Measurements from ENCODE around the gene ARSB. TPM values are rescaled to one million over a fixed set of nuclear protein-coding genes. Genes with fewer than 3 reads are reported as not detected.

ARSB gene
- total RNA-seq, 1 experiment from 2014 or later = 21.4 TPM

DNA sequence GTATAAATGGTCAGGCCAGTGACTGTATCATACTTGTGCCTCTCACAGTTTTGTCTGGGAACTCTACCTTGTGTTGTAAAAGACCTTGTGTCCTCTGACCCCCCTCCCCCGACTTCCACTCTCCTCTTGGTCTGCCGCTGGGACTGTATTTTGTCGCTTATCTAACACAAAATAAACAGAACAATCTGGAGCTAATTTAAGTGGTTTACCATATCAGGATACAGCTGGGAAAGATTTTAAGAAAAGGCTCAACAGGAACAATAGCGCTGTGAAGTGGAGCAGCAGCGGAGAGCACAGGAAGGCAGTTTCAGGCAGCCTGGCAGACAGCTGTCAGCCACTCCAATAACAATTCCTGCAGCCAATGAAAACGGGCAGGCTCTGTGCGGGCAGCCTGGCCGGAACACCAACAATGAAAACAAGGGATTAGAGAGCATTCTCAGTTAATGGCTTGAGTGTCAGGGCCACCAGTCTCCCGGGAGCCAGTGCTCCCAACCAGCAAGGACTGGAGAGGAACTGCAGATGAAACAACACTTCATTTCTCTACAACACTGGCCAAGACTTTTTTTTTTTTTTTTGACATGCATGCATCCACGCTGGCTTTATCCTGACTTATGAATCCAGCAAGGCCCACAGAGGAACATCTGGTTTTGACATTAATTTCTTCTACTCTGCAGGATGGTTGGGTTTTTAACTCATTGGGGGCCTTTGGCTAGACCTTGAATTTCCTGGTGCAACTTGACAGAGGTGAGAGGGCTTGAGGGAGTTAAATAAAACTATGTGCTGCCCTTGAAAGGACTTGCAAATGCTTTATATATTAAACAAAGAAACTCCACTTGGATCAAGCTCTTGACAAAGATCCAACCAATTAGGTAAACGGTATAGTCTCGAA is 76.7 kb downstream of the ARSB start:
- no peak for DNase-seq
- BruUV-seq (replicated peaks) = no TSS peak
- Mint-ChIP-seq H3K36me3 (ENCODE audit: insufficient read depth, unreplicated experiment) (no peaks in the 10 kb centered on the region), H3K4me1 (ENCODE audit: low read depth, unreplicated experiment) (no peaks in the 10 kb centered on the region), H3K4me3 (ENCODE audit: low read depth, unreplicated experiment) (no peak overlapping the region), H3K27me3 (ENCODE audit: unreplicated experiment) (no peaks in the 10 kb centered on the region), H3K9me3 (ENCODE audit: low read depth, unreplicated experiment) (no peaks in the 10 kb centered on the region), H3K27ac (ENCODE audit: unreplicated experiment) (no peak overlapping the region)
- CTCF ChIA-PET = interaction anchor here (0.7 kb wide), 1 partner anchor 10 kb away, joined by 3 read pairs; no protein-coding TSS in a partner anchor
- TF ChIP-seq CTCF (IDR thresholded peaks at IDR 0.05; ENCODE audit: unreplicated experiment) = no peak
- intact Hi-C loops (cut with micrococcal nuclease; ENCODE audit: unreplicated experiment) = no loop called here

DNA sequence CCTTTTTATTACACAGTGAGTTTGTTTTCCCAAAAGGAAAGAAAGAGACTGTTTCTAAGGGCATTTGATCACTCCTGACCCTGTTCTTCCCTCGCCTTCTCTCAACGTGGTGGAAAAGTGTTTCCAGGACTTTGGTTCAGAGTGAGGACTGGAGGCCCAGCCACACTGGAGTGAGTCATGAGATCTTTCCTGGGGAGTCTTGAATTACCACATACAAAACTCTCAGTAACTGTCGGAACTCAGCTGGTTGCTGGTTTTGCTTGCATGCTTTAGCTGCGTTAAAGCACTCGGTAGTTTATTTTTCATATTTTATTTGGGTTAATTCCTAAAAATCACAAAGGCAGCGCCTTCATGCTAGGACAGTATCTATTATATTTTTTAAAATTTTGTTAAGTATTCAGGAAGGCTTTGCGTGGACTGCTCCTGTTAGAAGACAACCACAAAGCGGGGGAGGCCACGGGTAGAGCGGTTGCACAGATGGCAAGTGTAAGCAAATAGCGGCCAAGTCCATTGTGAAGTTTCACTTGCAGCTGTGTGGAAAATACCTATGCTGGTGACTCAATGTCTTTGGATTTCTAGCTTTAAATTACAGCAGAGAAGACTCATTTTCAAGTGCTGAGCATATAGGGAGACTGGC is 77.7 kb downstream of the ARSB start:
- Mint-ChIP-seq H3K27ac (ENCODE audit: unreplicated experiment) (no peak overlapping the region), H3K4me1 (ENCODE audit: low read depth, unreplicated experiment) (no peaks in the 10 kb centered on the region), H3K4me3 (ENCODE audit: low read depth, unreplicated experiment) (no peak overlapping the region), H3K9me3 (ENCODE audit: low read depth, unreplicated experiment) (no peaks in the 10 kb centered on the region), H3K27me3 (ENCODE audit: unreplicated experiment) (no peaks in the 10 kb centered on the region), H3K36me3 (ENCODE audit: insufficient read depth, unreplicated experiment) (no peaks in the 10 kb centered on the region)
- intact Hi-C loops (cut with micrococcal nuclease; ENCODE audit: unreplicated experiment) = no loop called here
- TF ChIP-seq CTCF (IDR thresholded peaks at IDR 0.05; ENCODE audit: unreplicated experiment) = no peak
- BruUV-seq (replicated peaks) = no TSS peak
- no peak for DNase-seq
- CTCF ChIA-PET = no interaction called here

DNA sequence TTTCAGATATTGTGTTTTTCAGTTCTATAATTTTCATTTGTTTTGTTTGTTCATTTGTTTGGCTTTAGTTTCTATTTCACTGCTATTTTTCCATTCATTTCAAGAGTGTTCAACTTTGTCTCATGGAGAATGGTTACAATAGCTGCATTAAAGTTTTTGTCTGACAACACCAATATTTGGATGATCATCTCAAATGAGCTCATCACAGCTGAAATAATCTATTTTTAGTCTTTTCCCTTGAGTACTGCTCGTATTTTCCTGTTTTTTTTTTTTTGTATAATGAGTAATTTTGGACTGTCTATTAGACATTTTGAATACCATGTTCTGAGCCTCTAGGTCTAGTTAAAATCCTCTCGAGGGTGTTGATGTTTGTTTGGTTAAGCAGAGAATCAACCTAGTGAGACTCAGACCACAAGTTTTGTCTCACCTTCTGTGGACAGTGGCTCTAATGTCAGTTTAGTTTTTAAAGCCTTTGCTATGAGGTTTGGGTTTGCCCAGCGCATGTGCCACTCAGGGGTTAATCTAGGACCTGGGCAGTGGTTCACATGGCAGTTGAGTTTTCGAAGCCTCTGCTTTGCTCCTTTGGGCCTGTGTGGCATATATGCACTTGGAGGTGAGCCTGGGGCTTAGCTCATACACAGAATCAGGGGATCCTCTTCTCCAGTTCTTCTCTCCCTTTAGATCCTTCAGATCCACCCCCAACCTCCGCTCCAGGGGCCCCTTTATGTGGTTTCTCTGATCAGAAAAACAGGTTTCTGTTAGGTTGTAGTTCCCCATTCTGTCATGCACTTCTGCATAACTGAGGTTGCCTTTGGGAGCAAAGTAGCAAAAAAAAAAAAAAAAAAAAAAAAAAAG is 79.8 kb downstream of the ARSB start:
- CTCF ChIA-PET = interaction anchor here (0.7 kb wide), 1 partner anchor 70 kb away, joined by 4 read pairs; no protein-coding TSS in a partner anchor
- intact Hi-C loops (cut with micrococcal nuclease; ENCODE audit: unreplicated experiment) = no loop called here
- H3K9me3 Mint-ChIP-seq (ENCODE audit: low read depth, unreplicated experiment) = no peaks in the 10 kb centered on the region
- no peak for DNase-seq
- H3K36me3 Mint-ChIP-seq (ENCODE audit: insufficient read depth, unreplicated experiment) = no peaks in the 10 kb centered on the region
- TF ChIP-seq CTCF (IDR thresholded peaks at IDR 0.05; ENCODE audit: unreplicated experiment) = no peak
- H3K4me3 Mint-ChIP-seq (ENCODE audit: low read depth, unreplicated experiment) = no peak overlapping the region
- no peak overlapping the region for H3K27ac Mint-ChIP-seq (ENCODE audit: unreplicated experiment)
- no TSS peak for BruUV-seq (replicated peaks)
- no peaks in the 10 kb centered on the region for H3K4me1 Mint-ChIP-seq (ENCODE audit: low read depth, unreplicated experiment)
- H3K27me3 Mint-ChIP-seq (ENCODE audit: unreplicated experiment) = no peaks in the 10 kb centered on the region

DNA sequence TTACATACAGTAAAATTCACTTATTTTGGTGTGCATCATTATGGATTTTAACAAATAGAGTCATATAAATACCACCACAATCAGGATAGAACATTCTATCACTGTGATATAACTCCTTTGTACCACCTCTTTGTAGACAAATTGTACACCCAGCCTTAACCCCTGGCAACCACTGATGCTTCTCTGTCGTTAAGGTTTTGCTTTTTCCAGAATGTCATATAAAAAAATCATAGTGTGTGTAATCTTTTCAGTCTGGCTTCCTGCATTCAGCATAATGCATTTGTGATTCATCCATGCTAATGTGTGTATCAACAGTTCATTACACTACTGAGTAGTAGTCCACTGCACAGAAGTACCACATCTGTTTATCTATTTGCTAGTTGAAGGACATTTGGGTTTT is 81.2 kb downstream of the ARSB start:
- no peaks in the 10 kb centered on the region for H3K27me3 Mint-ChIP-seq (ENCODE audit: unreplicated experiment)
- no peaks in the 10 kb centered on the region for H3K36me3 Mint-ChIP-seq (ENCODE audit: insufficient read depth, unreplicated experiment)
- CTCF ChIA-PET = interaction anchor here (0.7 kb wide), 2 partner anchors 80 to 255 kb away, joined by 3 to 6 read pairs; no protein-coding TSS in a partner anchor
- no peak for DNase-seq
- BruUV-seq (replicated peaks) = no TSS peak
- no peak overlapping the region for H3K4me3 Mint-ChIP-seq (ENCODE audit: low read depth, unreplicated experiment)
- no peaks in the 10 kb centered on the region for H3K9me3 Mint-ChIP-seq (ENCODE audit: low read depth, unreplicated experiment)
- no peak for TF ChIP-seq CTCF (IDR thresholded peaks at IDR 0.05; ENCODE audit: unreplicated experiment)
- H3K27ac Mint-ChIP-seq (ENCODE audit: unreplicated experiment) = no peak overlapping the region
- intact Hi-C loops (cut with micrococcal nuclease; ENCODE audit: unreplicated experiment) = no loop called here
- H3K4me1 Mint-ChIP-seq (ENCODE audit: low read depth, unreplicated experiment) = no peaks in the 10 kb centered on the region

Measured in Calu3 (cell line).